GM21367 (cell line): ENCODE measurements around the gene ZNF862.
A peak's percentile ranks its signal among the peaks of the same experiment; 100 is the strongest.

Experiments used
- ATAC-seq: cut with Tn5 transposase; IDR thresholded peaks from one replicate; pipeline ENCODE4 v1.9.1; 2021; ENCODE audit not compliant: unreplicated experiment

ZNF862 gene

GRCh38 chr7:149838224-149838991 is at the start of gene ZNF862:
TSS of gene ZNF862 (plus strand) at chr7:149838375. CDS start at chr7:149838612, 237 bp downstream.
- ATAC-seq = peak; percentile 97

DNA sequence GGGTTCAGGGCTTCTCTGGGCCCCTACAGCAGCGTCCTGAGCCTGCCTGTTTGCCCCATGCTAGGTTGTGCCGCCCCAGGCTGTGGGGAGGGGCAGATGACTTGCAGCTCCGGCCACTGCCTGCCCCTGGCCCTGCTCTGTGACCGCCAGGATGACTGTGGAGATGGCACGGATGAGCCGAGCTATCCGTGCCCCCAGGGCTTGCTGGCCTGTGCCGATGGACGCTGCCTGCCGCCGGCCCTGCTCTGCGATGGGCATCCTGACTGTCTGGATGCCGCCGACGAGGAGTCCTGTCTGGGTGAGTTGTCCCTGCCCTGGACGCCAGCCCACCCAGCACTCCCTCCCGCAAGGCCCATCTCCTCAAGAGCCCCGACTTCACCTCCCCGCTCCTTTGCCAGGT is 49.1 kb upstream of the ZNF862 start:
- ATAC-seq = no peak

GRCh38 chr7:149790146-149790548 is 48.0 kb upstream of the ZNF862 start:
- ATAC-seq = no peak

DNA sequence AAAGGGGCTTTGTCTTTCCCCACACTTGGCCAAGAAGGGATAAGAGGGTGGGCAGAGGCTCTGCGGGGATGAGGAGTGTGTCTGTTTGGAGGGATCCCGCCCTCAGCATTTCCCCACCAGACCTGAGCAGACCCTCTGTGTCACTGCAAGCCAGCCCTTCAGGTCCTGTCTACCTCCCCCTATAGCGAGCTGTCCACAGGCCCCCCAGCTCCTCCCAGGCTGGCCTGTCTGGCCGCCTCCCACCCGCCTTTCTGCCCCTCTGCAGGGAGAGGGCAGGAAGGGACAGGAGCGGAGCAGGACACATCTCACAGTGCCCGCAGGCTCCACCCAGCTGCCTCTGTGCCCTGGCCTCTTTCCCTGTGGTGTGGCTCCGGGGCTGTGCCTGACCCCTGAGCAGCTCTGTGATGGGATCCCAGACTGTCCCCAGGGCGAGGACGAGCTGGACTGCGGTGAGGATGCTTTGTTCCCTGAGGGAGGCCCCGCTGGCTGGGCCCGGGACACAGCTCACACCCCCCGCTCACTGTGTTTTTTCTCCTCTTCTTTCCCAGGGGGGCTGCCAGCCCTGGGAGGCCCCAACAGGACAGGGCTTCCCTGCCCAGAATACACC is 47.3 kb upstream of the ZNF862 start:
- no peak for ATAC-seq

- no peak for ATAC-seq
Observed at GRCh38 chr7:149791411-149792219, 46.6 kb upstream of the ZNF862 start.

GRCh38 chr7:149792220-149792595 is 46.0 kb upstream of the ZNF862 start:
- ATAC-seq = no peak

DNA sequence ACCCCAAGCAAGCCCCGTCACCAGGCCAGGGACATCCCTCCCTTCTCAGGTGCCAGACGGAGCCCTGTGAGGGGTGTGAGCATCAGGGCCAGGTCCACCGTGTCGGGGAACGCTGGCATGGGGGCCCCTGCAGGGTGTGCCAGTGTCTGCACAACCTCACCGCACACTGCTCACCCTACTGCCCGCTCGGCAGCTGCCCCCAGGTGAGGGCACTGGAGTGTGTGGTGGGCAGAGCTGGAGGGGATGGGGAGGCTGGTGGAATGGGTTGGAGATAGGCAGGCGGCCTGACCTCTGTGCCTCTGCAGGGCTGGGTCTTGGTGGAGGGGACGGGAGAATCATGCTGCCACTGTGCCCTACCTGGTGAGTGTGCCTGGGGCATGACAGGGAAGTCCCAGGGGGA is 44.9 kb upstream of the ZNF862 start:
- ATAC-seq = no peak

DNA sequence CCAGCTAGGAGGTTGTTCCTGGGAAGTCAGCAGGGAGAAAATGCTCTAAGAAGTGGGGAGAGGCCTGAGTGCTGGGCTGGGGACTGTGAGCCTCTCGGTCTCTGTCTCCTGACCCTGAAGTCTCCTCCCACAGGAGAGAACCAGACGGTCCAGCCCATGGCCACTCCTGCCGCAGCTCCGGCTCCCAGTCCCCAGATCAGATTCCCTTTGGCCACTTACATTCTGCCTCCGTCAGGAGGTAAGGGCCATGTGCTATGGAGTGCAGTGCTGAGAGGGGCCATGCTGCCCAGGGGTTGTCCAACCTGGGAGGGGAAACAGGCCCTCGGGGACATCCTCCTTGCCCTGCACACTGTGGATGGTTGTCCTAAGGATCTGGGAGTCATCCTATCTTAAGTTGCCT is 43.5 kb upstream of the ZNF862 start:
- ATAC-seq = no peak

DNA sequence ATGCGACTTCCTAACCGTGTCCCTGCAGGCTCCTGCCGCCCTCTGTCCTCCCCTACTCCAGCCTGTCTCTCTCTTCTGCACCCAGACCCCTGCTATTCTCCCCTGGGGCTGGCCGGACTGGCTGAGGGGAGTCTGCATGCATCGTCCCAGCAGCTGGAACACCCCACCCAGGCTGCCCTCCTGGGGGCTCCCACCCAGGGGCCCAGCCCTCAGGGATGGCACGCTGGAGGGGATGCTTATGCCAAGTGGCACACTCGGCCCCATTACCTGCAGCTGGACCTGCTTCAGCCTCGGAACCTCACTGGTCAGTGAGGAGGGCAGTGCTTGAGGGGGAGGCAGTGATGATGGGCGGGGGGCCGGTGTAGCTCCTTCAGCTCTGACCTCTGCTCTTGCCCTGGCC is 43.0 kb upstream of the ZNF862 start:
- no peak for ATAC-seq

GRCh38 chr7:149796287-149796860 is 41.8 kb upstream of the ZNF862 start:
- ATAC-seq = no peak

GRCh38 chr7:149797771-149798170 is 40.4 kb upstream of the ZNF862 start:
- no peak for ATAC-seq

- ATAC-seq = no peak
Observed at GRCh38 chr7:149799397-149800168, 38.6 kb upstream of the ZNF862 start.

DNA sequence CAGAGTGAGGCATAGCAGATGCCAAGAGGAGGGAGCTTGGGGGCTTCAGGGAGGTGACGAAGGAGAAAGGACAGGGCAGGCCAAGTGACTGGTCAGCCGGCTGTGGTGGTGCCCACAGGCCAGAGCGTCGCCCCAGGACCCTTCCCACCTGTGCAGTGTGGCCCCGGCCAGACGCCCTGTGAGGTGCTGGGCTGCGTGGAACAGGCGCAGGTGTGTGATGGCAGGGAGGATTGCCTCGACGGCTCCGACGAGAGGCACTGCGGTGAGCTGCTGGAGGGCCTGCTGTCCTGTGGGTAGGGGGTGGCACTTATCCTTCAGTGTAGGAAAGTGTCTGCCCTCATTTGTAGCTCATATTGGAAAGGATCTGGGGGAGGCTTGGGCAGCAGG is 38.0 kb upstream of the ZNF862 start:
- no peak for ATAC-seq

DNA sequence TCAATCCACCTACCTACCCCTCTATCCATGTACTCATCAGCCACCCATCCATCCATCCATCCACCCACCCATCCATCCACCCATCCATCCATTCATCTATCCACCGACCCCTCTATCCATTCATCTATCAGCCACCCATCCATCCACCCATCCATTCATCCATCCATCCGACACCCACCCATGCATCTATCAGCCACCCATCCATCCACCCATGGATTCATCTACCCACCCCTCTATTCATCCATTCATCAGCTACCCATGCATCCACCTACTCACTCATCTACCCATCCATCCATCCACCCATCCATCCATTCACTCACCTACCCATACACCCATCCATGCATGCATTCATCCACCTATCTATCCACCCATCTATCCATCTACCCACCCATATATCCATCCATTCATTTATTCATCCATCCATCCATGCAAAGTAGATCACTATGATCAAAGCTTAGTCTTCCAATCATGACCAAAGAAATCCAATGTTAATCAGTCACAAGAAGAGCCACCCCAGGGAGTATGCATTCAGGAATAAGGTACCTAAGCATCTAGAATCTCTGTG is 37.1 kb upstream of the ZNF862 start:
- ATAC-seq = no peak

DNA sequence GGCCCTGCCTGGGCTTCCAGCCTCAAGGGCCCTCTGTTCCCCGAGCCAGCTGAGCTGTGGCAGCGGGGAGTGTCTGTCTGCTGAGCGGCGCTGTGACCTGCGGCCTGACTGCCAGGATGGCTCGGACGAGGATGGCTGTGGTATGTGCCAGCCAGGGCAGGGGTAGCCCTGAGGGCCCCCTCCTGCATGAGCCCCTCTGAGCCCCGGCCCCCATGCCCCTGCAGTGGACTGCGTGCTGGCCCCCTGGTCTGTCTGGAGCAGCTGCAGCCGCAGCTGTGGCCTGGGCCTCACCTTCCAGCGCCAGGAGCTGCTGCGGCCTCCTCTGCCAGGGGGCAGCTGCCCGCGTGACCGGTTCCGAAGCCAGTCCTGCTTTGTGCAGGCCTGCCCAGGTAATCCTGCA is 36.4 kb upstream of the ZNF862 start:
- no peak for ATAC-seq

DNA sequence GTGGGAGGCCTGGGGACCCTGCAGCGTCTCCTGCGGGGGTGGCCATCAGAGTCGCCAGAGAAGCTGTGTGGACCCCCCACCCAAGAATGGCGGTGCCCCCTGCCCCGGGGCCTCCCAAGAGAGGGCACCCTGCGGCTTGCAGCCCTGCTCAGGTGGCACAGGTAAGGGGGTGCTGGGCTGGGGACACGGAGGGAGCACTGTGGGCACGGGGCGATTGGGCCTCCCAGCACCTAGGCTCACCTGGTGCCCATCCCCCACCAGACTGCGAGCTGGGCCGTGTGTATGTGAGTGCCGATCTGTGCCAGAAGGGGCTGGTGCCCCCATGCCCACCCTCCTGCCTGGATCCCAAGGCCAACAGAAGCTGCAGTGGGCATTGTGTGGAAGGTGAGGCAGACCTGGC is 35.2 kb upstream of the ZNF862 start:
- ATAC-seq = no peak

GRCh38 chr7:149803551-149804074 is 34.6 kb upstream of the ZNF862 start:
- no peak for ATAC-seq

GRCh38 chr7:149804106-149804505 is 34.1 kb upstream of the ZNF862 start:
- no peak for ATAC-seq

DNA sequence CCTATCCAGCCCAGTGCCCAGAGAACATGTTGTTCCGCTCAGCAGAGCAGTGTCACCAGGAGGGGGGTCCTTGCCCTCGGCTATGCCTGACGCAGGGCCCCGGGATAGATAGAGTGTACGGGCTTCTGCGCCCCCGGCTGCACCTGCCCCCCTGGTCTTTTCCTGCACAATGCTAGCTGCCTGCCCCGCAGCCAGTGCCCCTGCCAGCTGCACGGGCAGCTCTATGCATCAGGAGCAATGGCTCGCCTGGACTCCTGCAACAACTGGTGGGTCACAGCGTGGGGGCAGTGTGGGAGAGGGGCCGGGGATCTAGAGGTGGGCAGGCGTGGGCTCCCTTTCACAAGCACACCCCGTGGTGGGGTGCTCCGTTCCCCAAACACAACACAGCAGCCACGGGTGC is 31.4 kb upstream of the ZNF862 start:
- ATAC-seq = no peak

DNA sequence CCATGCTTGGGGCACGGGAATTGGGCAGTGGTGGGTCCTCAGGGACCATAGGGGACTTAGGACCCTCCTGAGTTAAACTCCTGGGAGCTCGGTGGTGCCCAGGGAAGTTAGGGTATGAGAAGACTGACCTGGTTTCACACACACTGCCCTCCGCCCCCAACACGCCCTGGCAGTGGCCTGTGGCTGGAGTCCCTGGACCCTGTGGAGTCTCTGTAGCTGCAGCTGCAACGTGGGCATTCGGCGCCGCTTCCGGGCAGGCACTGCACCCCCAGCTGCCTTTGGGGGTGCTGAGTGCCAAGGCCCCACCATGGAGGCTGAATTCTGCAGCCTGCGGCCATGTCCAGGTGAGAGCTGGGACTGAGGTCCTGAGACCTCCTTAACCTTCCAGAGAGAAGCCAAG is 29.9 kb upstream of the ZNF862 start:
- no peak for ATAC-seq
